ENCODE results near the gene NEGR1.

- TF ChIP-seq CTCF (IDR thresholded peaks at IDR 0.05) (no peak), POLR2A (IDR thresholded peaks at IDR 0.05) (no peak), EP300 (IDR thresholded peaks at IDR 0.05) (no peak)
These were observed 771.6 kb downstream of the NEGR1 start for GRCh38 chr1:71510725-71511124.

All from ovary (tissue), 3 donors.